Heart left ventricle (tissue), 16 donors: Measurements from ENCODE around the gene KNCN. TPM values are rescaled to one million over a fixed set of nuclear protein-coding genes. Genes with fewer than 3 reads are reported as not detected.
A peak's percentile ranks its signal among the peaks of the same experiment; 100 is the strongest.

ENCODE experiments used
- ATAC-seq, 4 donors: fragments of 200-7000 bp; cut with Tn5 transposase; one replicate each; pipeline ENCODE4 v1.9.1; 2020 to 2022; ENCODE audit warnings: moderate library complexity in 4 of 4, mild to moderate bottlenecking in 3 of 4, moderate number of reproducible peaks in 1 of 4
- DNase-seq, 5 donors: peaks; one replicate each; pipeline ENCODE4 v3.0.0-alpha.2; 2020
- H3K27ac ChIP-seq, 12 donors: fragments of 200-600 bp; sonication (generic) in 4 of 12; one replicate each; pipeline versions ENCODE4 v1.5.0 to v1.8.0; 2016 to 2022; ENCODE audit warnings: mild to moderate bottlenecking in 2 of 12
- H3K27me3 ChIP-seq, 9 donors: fragments of 200-600 bp; sonication (generic) in 2 of 9; one replicate each; pipeline versions ENCODE4 v1.5.1 to v1.8.0; 2016 to 2022; ENCODE audit warnings: mild to moderate bottlenecking in 3 of 9
- H3K36me3 ChIP-seq, 9 donors: fragments of 200-600 bp; sonication (generic) in 2 of 9; one replicate each; pipeline versions ENCODE4 v1.5.0 to v1.8.0; 2018 to 2022; ENCODE audit warnings: mild to moderate bottlenecking in 2 of 9
- H3K4me1 ChIP-seq, 12 donors: fragments of 200-600 bp; sonication (generic) in 4 of 12; one replicate each; pipeline versions ENCODE4 v1.5.0 to v1.8.0; 2016 to 2022; ENCODE audit warnings: mild to moderate bottlenecking in 3 of 12
- H3K4me3 ChIP-seq, 12 donors: fragments of 200-600 bp; sonication (generic) in 4 of 12; one replicate each; pipeline versions ENCODE4 v1.5.0 to v1.8.0; 2017 to 2022; ENCODE audit warnings: mild to moderate bottlenecking in 9 of 12, moderate library complexity in 4 of 12
- H3K9me3 ChIP-seq, 12 donors: fragments of 200-600 bp; sonication (generic) in 4 of 12; one replicate each; pipeline versions ENCODE4 v1.5.0 to v1.8.0; 2016 to 2022; ENCODE audit warnings: mild to moderate bottlenecking in 1 of 12
- CTCF ChIP-seq, 12 donors: fragments of 200-600 bp; sonication (generic) in 4 of 12; IDR thresholded peaks; one replicate each; pipeline versions ENCODE4 v1.5.0 to v1.8.0; 2018 to 2022; ENCODE audit warnings: antibody characterized with exemption in 12 of 12, mild to moderate bottlenecking in 5 of 12
- POLR2A ChIP-seq, 2 donors: fragments of 450-650 bp; IDR thresholded peaks; one replicate each; pipeline ENCODE4 v1.6.1; 2017; ENCODE audit warnings: antibody characterized with exemption in 2 of 2, mild to moderate bottlenecking in 2 of 2, moderate library complexity in 2 of 2
- WGBS, 4 donors: extraction: QIAGEN DNeasy Blood & Tissue Kit in 2 of 4; methylation state at CpG; one replicate each; pipeline versions ENCODE4 v1.1.5 to v1.1.7; 2013 to 2018; 5-methylcytosine and 5-hydroxymethylcytosine counted together
- intact Hi-C, 10 donors: fragments of 100-400 bp; cut with DNase I; formaldehyde crosslinking; loops; one replicate each; pipeline versions ENCODE4 v1.11.1 to v1.14.2; 2022
- polyA plus RNA-seq, 2 donors: library from polyadenylated mRNA; stranded (reverse); fragments of 200-250 nt; gene quantifications; one replicate each; pipeline ENCODE4 v1.2.3, GENCODE V29; 2013
- total RNA-seq, 9 donors: library from RNA; depleted of rRNA in 2 of 9; stranded (reverse); fragments of >200 nt in 2 of 9; fragmentation: NEBNext Ultra II Directional in 3 of 9; extraction: Animal tissue kit (Norgen Biotek cat#: 25700) in 3 of 9; gene quantifications; one replicate each; pipeline versions ENCODE4 v1.1.0 to v1.2.4, GENCODE V29; 2016 to 2023
- donor health status: ischemic (EF 13 %, LVEDD 7.1; RV severe dilation, severe dysfunction).
- donor health status: healthy with polysubstance abuse.
- donor health status: DM: no; HTN: yes; CAD: no.
- donor health status: DM: no; HTN: no; CAD: no.
- donor health status: ischemic (EF 25% LVEDD 6.9; RV normal size, moderate dysfunction).
- donor health status: ischemic (EF 25% LVEDD 5.7; RV mildly dilated, moderate dysfunction).
- donor health status: healthy.
- donor health status: DM: yes; HTN: yes; CAD: no.
- donor health status: ischemic (EF 35%, LVEDD 5.7; RV mildly dilated, moderate dysfunction).
- donor health status: nonischemic (EF 11% LVEDD 7.7; RV severe dilation, severe dysfunction).
- donor health status: DM: yes; HTN: yes; CAD: no.
- donor health status: PGD.
- donor health status: ischemic (EF 29% LVEDD 5.4; RV normal size, mild dysfunction).
- donor health status: nonischemic (EF 23%, LVEDD 6.1; RV moderate dilation, normal function).

The KNCN gene
- total and polyA plus RNA-seq, 11 donors, result not detected

GRCh38 chr1:46510998-46511365 is 40.5 kb downstream of the KNCN start:
- peaks cover 0 to 28% (median 0%) of the 10 kb centered on the region in 9 donors for H3K27me3 ChIP-seq
- H3K9me3 ChIP-seq, result no peaks in the 10 kb centered on the region
- no peaks in the 10 kb centered on the region for H3K36me3 ChIP-seq
- WGBS, 4 donors, result 62 to 83% (median 77%) methylated on average over 2 to 8 of the region's 8 CpGs
- intact Hi-C loops, result no loop called here
- no peak for TF ChIP-seq CTCF (IDR thresholded peaks at IDR 0.05)
- TF ChIP-seq POLR2A (IDR thresholded peaks at IDR 0.05), result no peak
- ATAC-seq (no peak), DNase-seq (peak in 2 of 5 donors; percentile 10 to 22)
- no peak overlapping the region for H3K4me3 ChIP-seq
- no peaks in the 10 kb centered on the region for H3K4me1 ChIP-seq
- no peak overlapping the region for H3K27ac ChIP-seq

GRCh38 chr1:46510341-46510997 is 41.0 kb downstream of the KNCN start:
- intact Hi-C loops, result no loop called here
- Histone ChIP-seq H3K9me3 (no peaks in the 10 kb centered on the region), H3K4me3 (no peak overlapping the region), H3K4me1 (no peaks in the 10 kb centered on the region), H3K36me3 (no peaks in the 10 kb centered on the region), H3K27ac (no peak overlapping the region), H3K27me3 (peaks cover 0 to 28% (median 0%) of the 10 kb centered on the region in 9 donors)
- TF ChIP-seq CTCF (IDR thresholded peaks at IDR 0.05) (no peak), POLR2A (IDR thresholded peaks at IDR 0.05) (no peak)
- WGBS, 4 donors, result 87 to 92% (median 88%) methylated on average over 18 to 19 of the region's 19 CpGs
- ATAC-seq (no peak), DNase-seq (peak in 2 of 5 donors; percentile 10 to 34)

GRCh38 chr1:46508757-46509156 is 42.7 kb downstream of the KNCN start:
- H3K27me3 ChIP-seq, result peaks cover 0 to 29% (median 0%) of the 10 kb centered on the region in 9 donors
- no peaks in the 10 kb centered on the region for H3K4me1 ChIP-seq
- intact Hi-C loops, result no loop called here
- ATAC-seq (no peak), DNase-seq (peak in 2 of 5 donors; percentile 1)
- H3K4me3 ChIP-seq, result no peak overlapping the region
- H3K27ac ChIP-seq, result no peak overlapping the region
- WGBS, 4 donors, result 63 to 76% (median 73%) methylated on average over 5 of the region's 5 CpGs
- TF ChIP-seq POLR2A (IDR thresholded peaks at IDR 0.05), result no peak
- no peak for TF ChIP-seq CTCF (IDR thresholded peaks at IDR 0.05)
- no peaks in the 10 kb centered on the region for H3K9me3 ChIP-seq
- no peaks in the 10 kb centered on the region for H3K36me3 ChIP-seq

- WGBS, 4 donors, result 74 to 83% (median 77%) methylated on average over 13 to 17 of the region's 17 CpGs
- no peaks in the 10 kb centered on the region for H3K36me3 ChIP-seq
- DNase-seq (peak in 1 of 5 donors; percentile 58), ATAC-seq (no peak)
- TF ChIP-seq CTCF (IDR thresholded peaks at IDR 0.05), result no peak
- no peak for TF ChIP-seq POLR2A (IDR thresholded peaks at IDR 0.05)
- H3K27me3 ChIP-seq, result peaks cover 0 to 37% (median 9%) of the 10 kb centered on the region in 9 donors
- no peaks in the 10 kb centered on the region for H3K4me1 ChIP-seq
- no peaks in the 10 kb centered on the region for H3K9me3 ChIP-seq
- H3K4me3 ChIP-seq, result no peak overlapping the region
- no peak overlapping the region for H3K27ac ChIP-seq
- intact Hi-C loops, result no loop called here
Measured at GRCh38 chr1:46506470-46507219, 44.8 kb downstream of the KNCN start.
